Heart left ventricle (tissue), 16 donors: Measurements from ENCODE around the gene PI16. TPM values are rescaled to one million over a fixed set of nuclear protein-coding genes. Genes with fewer than 3 reads are reported as not detected.
"Not testable (repeated sequence)": the region's sequence is repeated elsewhere in the genome, so short reads cannot be mapped to it uniquely, and the experiment has no call there.

Experiments used
- ATAC-seq, 4 donors: fragments of 200-7000 bp; cut with Tn5 transposase; one replicate each; pipeline ENCODE4 v1.9.1; 2020 to 2022; ENCODE audit warnings: moderate library complexity in 4 of 4, mild to moderate bottlenecking in 3 of 4, moderate number of reproducible peaks in 1 of 4
- DNase-seq, 5 donors: peaks; one replicate each; pipeline ENCODE4 v3.0.0-alpha.2; 2020
- H3K27ac ChIP-seq, 12 donors: fragments of 200-600 bp; sonication (generic) in 4 of 12; one replicate each; pipeline versions ENCODE4 v1.5.0 to v1.8.0; 2016 to 2022; ENCODE audit warnings: mild to moderate bottlenecking in 2 of 12
- H3K27me3 ChIP-seq, 9 donors: fragments of 200-600 bp; sonication (generic) in 2 of 9; one replicate each; pipeline versions ENCODE4 v1.5.1 to v1.8.0; 2016 to 2022; ENCODE audit warnings: mild to moderate bottlenecking in 3 of 9
- H3K36me3 ChIP-seq, 9 donors: fragments of 200-600 bp; sonication (generic) in 2 of 9; one replicate each; pipeline versions ENCODE4 v1.5.0 to v1.8.0; 2018 to 2022; ENCODE audit warnings: mild to moderate bottlenecking in 2 of 9
- H3K4me1 ChIP-seq, 12 donors: fragments of 200-600 bp; sonication (generic) in 4 of 12; one replicate each; pipeline versions ENCODE4 v1.5.0 to v1.8.0; 2016 to 2022; ENCODE audit warnings: mild to moderate bottlenecking in 3 of 12
- H3K4me3 ChIP-seq, 12 donors: fragments of 200-600 bp; sonication (generic) in 4 of 12; one replicate each; pipeline versions ENCODE4 v1.5.0 to v1.8.0; 2017 to 2022; ENCODE audit warnings: mild to moderate bottlenecking in 9 of 12, moderate library complexity in 4 of 12
- H3K9me3 ChIP-seq, 12 donors: fragments of 200-600 bp; sonication (generic) in 4 of 12; one replicate each; pipeline versions ENCODE4 v1.5.0 to v1.8.0; 2016 to 2022; ENCODE audit warnings: mild to moderate bottlenecking in 1 of 12
- POLR2A ChIP-seq, 2 donors: fragments of 450-650 bp; IDR thresholded peaks; one replicate each; pipeline ENCODE4 v1.6.1; 2017; ENCODE audit warnings: antibody characterized with exemption in 2 of 2, mild to moderate bottlenecking in 2 of 2, moderate library complexity in 2 of 2
- WGBS, 4 donors: extraction: QIAGEN DNeasy Blood & Tissue Kit in 2 of 4; methylation state at CpG; one replicate each; pipeline versions ENCODE4 v1.1.5 to v1.1.7; 2013 to 2018; 5-methylcytosine and 5-hydroxymethylcytosine counted together
- intact Hi-C, 10 donors: fragments of 100-400 bp; cut with DNase I; formaldehyde crosslinking; loops; one replicate each; pipeline versions ENCODE4 v1.11.1 to v1.14.2; 2022
- polyA plus RNA-seq, 2 donors: library from polyadenylated mRNA; stranded (reverse); fragments of 200-250 nt; gene quantifications; one replicate each; pipeline ENCODE4 v1.2.3, GENCODE V29; 2013
- total RNA-seq, 9 donors: library from RNA; depleted of rRNA in 2 of 9; stranded (reverse); fragments of >200 nt in 2 of 9; fragmentation: NEBNext Ultra II Directional in 3 of 9; extraction: Animal tissue kit (Norgen Biotek cat#: 25700) in 3 of 9; gene quantifications; one replicate each; pipeline versions ENCODE4 v1.1.0 to v1.2.4, GENCODE V29; 2016 to 2023
- TF ChIP-seq, protein P1 (sequence below), 12 donors: fragments of 200-600 bp; sonication (generic) in 4 of 12; IDR thresholded peaks; one replicate each; pipeline versions ENCODE4 v1.5.0 to v1.8.0; 2018 to 2022; ENCODE audit warnings: antibody characterized with exemption in 12 of 12, mild to moderate bottlenecking in 5 of 12
- donor health status: ischemic (EF 13 %, LVEDD 7.1; RV severe dilation, severe dysfunction).
- donor health status: healthy with polysubstance abuse.
- donor health status: DM: no; HTN: yes; CAD: no.
- donor health status: DM: no; HTN: no; CAD: no.
- donor health status: ischemic (EF 25% LVEDD 6.9; RV normal size, moderate dysfunction).
- donor health status: ischemic (EF 25% LVEDD 5.7; RV mildly dilated, moderate dysfunction).
- donor health status: healthy.
- donor health status: DM: yes; HTN: yes; CAD: no.
- donor health status: ischemic (EF 35%, LVEDD 5.7; RV mildly dilated, moderate dysfunction).
- donor health status: nonischemic (EF 11% LVEDD 7.7; RV severe dilation, severe dysfunction).
- donor health status: DM: yes; HTN: yes; CAD: no.
- donor health status: PGD.
- donor health status: ischemic (EF 29% LVEDD 5.4; RV normal size, mild dysfunction).
- donor health status: nonischemic (EF 23%, LVEDD 6.1; RV moderate dilation, normal function).

PI16 gene
- total and polyA plus RNA-seq, 11 donors = 5.7 to 36.2 (median 12.1) TPM

DNA sequence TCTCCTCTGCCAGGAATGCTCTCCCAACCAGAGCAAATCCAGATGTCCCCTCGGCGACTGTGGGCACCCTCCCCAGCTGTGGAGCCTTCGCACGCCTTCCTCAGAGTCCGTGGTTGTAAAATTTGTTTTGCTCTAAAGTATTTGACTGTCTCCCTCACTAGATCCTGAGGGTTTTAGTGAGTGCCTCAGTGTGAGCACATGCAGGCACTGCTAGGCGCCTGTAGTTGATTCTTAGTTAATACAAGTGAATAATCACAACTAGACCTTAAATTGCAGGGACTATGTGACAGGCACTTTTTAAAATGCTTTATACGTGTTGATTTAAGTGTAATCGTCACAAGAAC, 32.1 kb downstream of the PI16 start:
- H3K27ac ChIP-seq = peak overlapping the region; percentile 89 to 100 (median 98)
- peaks cover 5 to 45% (median 40%) of the 10 kb centered on the region in 12 donors for H3K4me1 ChIP-seq
- ATAC-seq = peak in 1 of 4 donors; percentile 19
- intact Hi-C loops = loop anchor here in 7 of 10 donors (2.0 to 10.0 kb wide), 6 partner anchors 32 to 441 kb away; partner anchors contain the start of gene C6orf89 (in 3 of the 7)
- DNase-seq = no peak
- WGBS, 4 donors = 1 to 7% (median 4%) methylated on average over 8 of the region's 8 CpGs
- H3K4me3 ChIP-seq = peak overlapping the region; percentile 91 to 100 (median 98)
- no peaks in the 10 kb centered on the region for H3K9me3 ChIP-seq
- no peaks in the 10 kb centered on the region for H3K27me3 ChIP-seq
- peaks cover 0 to 6% (median 0%) of the 10 kb centered on the region in 9 donors for H3K36me3 ChIP-seq
- no peak for TF ChIP-seq POLR2A (IDR thresholded peaks at IDR 0.05)
- TF ChIP-seq, protein P1, sequence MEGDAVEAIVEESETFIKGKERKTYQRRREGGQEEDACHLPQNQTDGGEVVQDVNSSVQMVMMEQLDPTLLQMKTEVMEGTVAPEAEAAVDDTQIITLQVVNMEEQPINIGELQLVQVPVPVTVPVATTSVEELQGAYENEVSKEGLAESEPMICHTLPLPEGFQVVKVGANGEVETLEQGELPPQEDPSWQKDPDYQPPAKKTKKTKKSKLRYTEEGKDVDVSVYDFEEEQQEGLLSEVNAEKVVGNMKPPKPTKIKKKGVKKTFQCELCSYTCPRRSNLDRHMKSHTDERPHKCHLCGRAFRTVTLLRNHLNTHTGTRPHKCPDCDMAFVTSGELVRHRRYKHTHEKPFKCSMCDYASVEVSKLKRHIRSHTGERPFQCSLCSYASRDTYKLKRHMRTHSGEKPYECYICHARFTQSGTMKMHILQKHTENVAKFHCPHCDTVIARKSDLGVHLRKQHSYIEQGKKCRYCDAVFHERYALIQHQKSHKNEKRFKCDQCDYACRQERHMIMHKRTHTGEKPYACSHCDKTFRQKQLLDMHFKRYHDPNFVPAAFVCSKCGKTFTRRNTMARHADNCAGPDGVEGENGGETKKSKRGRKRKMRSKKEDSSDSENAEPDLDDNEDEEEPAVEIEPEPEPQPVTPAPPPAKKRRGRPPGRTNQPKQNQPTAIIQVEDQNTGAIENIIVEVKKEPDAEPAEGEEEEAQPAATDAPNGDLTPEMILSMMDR (IDR thresholded peaks at IDR 0.05) = no peak

DNA sequence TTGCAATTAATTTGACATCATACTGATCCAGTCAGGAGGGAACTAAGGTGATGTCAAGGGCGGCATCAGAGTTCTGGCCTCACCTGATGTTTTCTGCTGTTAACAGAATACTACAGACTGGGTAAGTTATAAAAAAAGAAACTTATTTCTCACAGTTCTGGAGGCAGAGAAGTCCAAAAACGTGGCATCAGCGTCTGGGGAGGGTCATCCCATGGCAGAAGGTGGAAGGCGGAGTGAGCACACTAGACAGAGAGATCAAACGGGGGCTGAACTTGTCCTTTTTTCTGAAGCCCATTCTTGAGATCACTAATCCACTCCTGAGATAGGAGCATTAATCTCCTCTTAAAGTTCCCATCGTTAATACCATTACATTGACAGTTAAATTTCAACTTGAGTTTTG, 34.7 kb downstream of the PI16 start:
- H3K4me1 ChIP-seq = peaks cover 0 to 21% (median 15%) of the 10 kb centered on the region in 12 donors

DNA sequence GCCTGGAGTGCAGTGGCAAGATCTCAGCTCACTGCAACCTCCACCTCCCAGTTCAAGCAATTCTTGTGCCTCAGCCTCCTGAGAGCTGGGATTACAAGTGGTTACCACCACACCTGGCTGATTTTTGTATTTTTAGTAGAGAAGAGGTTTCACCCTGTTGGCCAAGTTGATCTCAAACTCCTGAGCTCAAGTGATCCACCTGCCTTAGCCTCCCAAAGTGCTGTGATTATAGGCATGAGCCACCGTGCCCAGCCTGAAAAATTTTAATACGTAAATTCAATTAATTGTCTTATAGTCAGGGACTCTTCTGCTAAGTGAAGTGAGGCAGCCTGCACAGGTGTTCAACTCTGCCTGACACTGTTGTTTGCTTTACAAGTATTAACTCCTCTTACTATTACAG, 35.9 kb downstream of the PI16 start:
- H3K27ac ChIP-seq, H3K9me3 ChIP-seq, DNase-seq, H3K27me3 ChIP-seq, H3K36me3 ChIP-seq, ATAC-seq, H3K4me3 ChIP-seq, intact Hi-C loops: not testable (repeated sequence)
- 88 to 95% (median 90%) methylated on average over 2 of the region's 2 CpGs for WGBS, 4 donors
- peaks cover 0 to 12% (median 9%) of the 10 kb centered on the region in 12 donors for H3K4me1 ChIP-seq

More for the DNA sequence above, 34.7 kb downstream of the PI16 start:
- Histone ChIP-seq H3K9me3 (no peaks in the 10 kb centered on the region), H3K27me3 (no peaks in the 10 kb centered on the region), H3K36me3 (no peaks in the 10 kb centered on the region), H3K4me3 (no peak overlapping the region), H3K27ac (no peak overlapping the region)
- DNase-seq (no peak), ATAC-seq (no peak)
- intact Hi-C loops = loop anchor here in 7 of 10 donors (5.0 to 10.0 kb wide), 4 partner anchors 102 to 438 kb away; partner anchors contain the start of gene C6orf89 (in 2 of the 7)
- TF ChIP-seq POLR2A (IDR thresholded peaks at IDR 0.05) = no peak
- TF ChIP-seq, protein P1 (IDR thresholded peaks at IDR 0.05) = no peak
- 82 to 90% (median 83%) methylated on average over 6 of the region's 6 CpGs for WGBS, 4 donors

DNA sequence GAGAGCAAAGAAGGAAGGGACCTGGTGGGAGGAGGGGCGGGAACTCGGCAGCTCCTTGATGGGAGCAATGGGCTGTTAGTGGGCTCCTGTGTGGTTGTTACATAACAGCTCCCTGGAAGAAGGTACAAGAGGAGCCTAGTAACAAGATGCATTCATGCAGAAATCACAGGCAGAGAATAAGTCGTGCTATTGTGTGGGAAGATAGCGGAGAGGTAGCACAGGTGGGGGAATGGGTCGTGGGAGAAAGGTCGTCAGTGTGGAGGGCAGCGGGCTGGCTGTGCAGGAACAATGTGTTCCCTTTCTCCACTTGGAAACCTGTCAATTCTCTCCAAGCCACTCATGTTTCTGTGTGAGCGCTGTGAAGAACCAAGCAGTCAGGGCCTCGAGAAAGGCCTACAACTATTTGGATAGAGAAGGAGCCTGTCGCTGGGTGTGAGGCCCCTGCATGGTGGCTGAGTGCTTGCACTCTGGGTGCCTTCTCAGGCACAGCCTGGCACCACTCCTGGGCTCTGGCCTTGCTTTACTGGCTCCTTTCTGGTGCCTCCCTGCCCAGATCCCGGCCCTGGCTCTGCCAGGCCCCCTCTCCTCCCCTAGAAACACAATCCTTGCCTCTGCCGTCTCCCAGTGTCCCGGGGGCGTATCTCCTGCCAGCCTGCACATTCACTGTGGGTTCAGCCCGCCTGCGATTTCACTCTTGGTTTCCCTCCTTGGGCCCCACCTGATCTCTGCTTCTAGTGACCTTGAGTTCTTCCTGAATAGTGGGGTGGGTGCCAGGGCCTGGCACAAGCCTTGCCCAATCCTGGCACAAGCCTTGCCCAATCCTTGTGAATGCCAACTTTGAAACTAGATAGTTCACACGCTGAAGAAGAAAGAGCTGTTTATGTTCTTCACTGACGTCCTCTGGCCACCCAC, 43.5 kb downstream of the PI16 start:
- Histone ChIP-seq H3K4me1 (peaks cover 0 to 20% (median 9%) of the 10 kb centered on the region in 12 donors), H3K36me3 (no peaks in the 10 kb centered on the region), H3K4me3 (no peak overlapping the region), H3K9me3 (no peaks in the 10 kb centered on the region), H3K27me3 (no peaks in the 10 kb centered on the region), H3K27ac (peak overlapping the region; percentile 73 to 97 (median 92))
- intact Hi-C loops = loop anchor here in 1 of 10 donors (1.0 kb wide), 1 partner anchor 20 kb away; no protein-coding TSS in a partner anchor
- 48 to 61% (median 55%) methylated on average over 18 of the region's 18 CpGs for WGBS, 4 donors
- TF ChIP-seq POLR2A (IDR thresholded peaks at IDR 0.05) = no peak
- TF ChIP-seq, protein P1 (IDR thresholded peaks at IDR 0.05) = no peak
- DNase-seq = peak in 4 of 5 donors; percentile 46 to 87 (median 62)
- ATAC-seq = peak; percentile 42 to 83 (median 74)
